AG10803 (cell line): ENCODE data around the gene E2F1.

ENCODE experiments used
- DNase-seq: peaks from one replicate; pipeline ENCODE4 v3.0.0; 2010; ENCODE audit warnings: low read depth
- H3K4me3 ChIP-seq: 2 replicates; pipeline ENCODE4 v1.5.1; 2011; ENCODE audit warnings: mild to moderate bottlenecking, low read length, control low read depth
- TF ChIP-seq, protein P1 (sequence below): conservative IDR thresholded peaks from 2 replicates; pipeline ENCODE4 v1.5.1; 2011; ENCODE audit warnings: mild to moderate bottlenecking, low read length, control low read depth, inconsistent platforms

The E2F1 gene

DNA sequence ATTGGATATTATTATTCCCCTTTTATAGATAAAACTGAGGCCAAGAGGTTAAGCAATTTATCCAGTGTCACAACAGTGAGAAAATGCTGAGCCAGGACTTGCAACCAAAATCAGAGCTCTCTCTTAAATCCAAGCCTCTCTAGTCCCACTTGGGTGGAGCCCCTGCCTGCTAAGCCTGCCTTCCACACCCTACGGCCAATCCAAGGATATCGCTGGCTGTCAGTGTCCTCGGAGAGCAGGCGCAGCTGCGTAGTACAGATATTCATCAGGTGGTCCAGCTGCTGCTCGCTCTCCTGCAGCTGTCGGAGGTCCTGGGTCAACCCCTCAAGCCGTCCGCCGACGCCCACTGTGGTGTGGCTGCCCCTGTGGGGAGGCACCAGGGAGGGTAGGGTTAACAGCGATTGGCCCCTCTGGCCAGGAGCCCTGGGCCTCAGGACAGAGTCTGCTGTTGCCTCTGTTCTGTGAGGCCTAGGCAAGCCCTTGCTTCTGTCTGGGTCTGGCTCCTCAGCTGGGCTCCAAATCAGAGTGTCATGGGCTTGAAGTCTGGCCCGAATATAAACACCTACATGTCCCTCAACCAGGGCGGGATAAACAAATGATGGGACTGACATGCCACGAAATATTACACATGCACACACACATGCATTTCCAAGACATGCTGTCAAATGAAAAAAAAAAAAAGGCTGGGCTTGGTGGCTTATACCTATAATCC is 8.0 kb downstream of the E2F1 start:
- H3K4me3 ChIP-seq, result no peak overlapping the region
- no peak for DNase-seq
- TF ChIP-seq, protein P1, sequence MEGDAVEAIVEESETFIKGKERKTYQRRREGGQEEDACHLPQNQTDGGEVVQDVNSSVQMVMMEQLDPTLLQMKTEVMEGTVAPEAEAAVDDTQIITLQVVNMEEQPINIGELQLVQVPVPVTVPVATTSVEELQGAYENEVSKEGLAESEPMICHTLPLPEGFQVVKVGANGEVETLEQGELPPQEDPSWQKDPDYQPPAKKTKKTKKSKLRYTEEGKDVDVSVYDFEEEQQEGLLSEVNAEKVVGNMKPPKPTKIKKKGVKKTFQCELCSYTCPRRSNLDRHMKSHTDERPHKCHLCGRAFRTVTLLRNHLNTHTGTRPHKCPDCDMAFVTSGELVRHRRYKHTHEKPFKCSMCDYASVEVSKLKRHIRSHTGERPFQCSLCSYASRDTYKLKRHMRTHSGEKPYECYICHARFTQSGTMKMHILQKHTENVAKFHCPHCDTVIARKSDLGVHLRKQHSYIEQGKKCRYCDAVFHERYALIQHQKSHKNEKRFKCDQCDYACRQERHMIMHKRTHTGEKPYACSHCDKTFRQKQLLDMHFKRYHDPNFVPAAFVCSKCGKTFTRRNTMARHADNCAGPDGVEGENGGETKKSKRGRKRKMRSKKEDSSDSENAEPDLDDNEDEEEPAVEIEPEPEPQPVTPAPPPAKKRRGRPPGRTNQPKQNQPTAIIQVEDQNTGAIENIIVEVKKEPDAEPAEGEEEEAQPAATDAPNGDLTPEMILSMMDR, result no peak

DNA sequence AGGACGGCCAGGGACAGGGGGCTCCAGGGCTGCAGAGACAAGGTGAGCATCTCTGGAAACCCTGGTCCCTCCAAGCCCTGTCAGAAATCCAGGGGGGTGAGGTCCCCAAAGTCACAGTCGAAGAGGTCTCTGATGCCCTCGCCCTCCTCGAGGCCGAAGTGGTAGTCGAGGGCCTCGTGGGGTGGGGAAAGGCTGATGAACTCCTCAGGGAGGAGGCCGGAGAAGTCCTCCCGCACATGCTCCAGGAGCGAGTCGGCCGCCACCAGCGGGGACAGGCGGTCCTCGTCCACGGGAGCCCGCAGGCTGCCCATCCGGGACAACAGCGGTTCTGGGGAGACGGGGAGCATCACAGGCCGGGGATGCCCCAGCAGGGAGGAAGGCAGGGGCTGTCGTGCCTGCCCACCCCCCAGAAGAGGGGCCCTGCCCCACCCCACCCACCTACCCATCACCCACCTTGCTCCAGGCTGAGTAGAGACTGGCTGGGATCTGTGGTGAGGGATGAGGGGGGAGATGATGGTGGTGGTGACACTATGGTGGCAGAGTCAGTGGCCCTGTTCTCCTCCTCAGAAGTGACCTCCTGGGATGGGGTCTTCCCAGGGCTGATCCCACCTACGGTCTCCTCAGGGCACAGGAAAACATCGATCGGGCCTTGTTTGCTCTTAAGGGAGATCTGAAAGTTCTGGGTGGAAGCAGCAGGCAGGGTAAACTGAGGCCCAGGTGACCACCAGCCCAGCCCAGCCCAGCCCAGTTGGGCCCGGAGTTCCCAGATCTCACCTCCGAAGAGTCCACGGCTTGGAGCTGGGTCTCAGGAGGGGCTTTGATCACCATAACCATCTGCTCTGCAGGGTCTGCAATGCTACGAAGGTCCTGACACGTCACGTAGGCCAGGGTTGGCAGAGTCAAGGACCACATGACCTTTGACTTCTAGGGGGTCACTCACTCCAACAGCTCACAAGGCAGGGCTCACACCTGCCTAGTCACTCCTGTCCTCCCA is 9.2 kb downstream of the E2F1 start:
- DNase-seq, result no peak
- TF ChIP-seq, protein P1, result no peak
- H3K4me3 ChIP-seq, result no peak overlapping the region

DNA sequence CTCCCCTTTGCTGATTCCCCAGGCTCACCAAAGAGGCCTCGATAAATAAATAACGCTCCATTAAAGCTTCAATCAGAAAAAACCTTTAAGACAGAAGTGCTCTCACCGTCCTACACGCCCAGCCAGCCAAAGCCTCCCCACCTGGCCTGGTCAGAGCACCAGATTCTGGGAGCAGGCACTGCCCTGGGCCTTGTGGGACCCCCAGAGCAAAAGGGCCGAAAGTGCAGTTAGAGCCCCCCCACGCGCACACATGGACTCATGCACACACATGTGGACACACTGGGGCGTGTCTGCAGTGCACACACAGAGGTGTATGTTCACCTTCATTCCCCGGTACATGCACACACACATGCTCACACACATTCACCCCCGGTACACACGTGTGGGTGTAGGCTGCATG is 10.1 kb downstream of the E2F1 start:
- TF ChIP-seq, protein P1, result no peak
- DNase-seq, result no peak
- H3K4me3 ChIP-seq, result no peak overlapping the region

DNA sequence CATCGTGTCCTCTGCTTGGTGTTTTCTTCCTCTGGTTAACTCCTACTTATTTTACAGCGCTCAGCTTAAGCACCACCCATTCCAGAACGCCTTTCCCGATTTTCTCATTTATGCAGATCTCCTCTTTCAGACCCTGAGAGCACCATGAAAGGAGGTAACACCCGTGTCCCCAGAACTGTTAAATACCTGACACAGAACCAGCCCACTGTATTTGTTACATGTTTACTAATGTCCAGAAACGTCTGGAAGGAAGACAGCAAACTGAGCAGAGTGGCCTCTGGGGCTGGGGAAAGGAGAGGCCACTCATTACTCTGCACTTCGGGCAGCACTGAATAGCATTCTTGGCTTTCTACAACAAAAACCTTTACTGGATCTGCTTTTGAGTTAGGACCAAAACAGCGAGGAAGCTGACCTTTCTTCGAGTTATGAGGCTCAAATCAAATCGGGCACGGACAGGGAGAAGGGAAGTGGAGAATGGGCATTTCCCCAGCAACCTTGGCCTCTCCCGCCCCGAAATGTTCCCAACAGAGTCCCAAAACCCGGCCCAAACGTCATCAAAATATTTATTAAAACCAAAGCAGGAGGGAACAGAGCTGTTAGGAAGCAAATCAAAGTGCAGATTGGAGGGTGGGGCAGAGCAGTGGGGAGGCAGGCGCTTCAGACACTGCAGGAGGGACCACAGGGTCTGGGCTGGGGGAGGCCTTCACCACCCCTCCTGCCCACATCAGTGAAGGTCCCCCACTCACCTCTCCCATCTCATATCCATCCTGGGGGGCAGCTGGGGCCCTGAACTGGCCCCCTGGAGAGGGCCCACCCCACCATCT is 10.8 kb downstream of the E2F1 start:
- DNase-seq, result no peak
- TF ChIP-seq, protein P1, result no peak
- peak overlapping the region; percentile 67 for H3K4me3 ChIP-seq

DNA sequence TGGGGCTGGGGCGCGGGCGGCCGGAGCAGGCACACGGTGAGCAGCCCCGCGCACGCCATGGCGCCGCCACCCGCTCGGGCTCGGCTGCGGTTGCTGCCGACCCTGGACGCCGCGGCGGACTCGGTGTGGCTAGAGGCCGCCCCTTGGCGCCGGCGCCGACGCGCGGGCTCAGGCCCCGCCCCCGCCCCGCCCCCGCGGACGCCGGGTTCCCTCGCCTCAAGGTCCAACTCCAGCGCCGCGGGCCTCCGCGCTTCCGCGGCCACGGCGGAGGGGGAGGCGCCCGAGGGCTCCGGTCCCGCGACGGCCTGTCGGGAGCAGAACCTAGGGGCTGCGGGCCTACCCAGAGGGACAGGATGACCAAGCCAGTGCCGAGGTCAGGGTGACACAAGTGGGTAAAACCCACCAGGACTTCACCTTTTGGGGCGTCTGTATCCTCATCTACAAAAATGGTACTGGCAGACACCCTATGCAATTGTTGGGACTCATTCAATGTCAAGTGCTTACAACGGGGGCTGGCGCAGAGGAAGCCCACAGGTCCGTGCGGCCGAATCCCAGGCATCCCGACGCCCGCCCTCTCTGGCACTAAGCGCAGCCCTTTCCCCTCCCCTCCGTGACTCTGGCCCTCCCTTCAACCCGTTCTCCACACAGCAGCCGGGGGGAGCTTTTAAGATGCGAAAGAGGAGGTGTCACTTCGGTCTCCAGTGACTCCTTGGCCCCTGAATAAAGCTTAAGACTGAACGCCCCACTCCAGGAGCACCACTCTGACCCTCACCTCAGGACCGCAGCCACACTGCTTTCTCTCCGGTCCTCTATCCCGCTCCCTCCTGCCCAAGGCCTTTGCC is 11.7 kb downstream of the E2F1 start, which contains the start of gene NECAB3:
Gene NECAB3 (minus strand): TSS at position 135 of the 842 bp plus-strand sequence. CDS start 76 bp downstream, at position 59.
- TF ChIP-seq, protein P1, result no peak
- peak within 1 kb of the TSS; percentile 76 for H3K4me3 ChIP-seq
- DNase-seq, result peak; percentile 62
